GM23338 (cell line): ENCODE measurements around the gene DNAH11. TPM values are rescaled to one million over a fixed set of nuclear protein-coding genes. Genes with fewer than 3 reads are reported as not detected.

ENCODE experiments used
- ATAC-seq: fragments of 200-7000 bp; cut with Tn5 transposase; 3 replicates; pipeline ENCODE4 v1.9.1; 2020
- DNase-seq: peaks from one replicate; pipeline ENCODE4 v3.0.0-alpha.2; 2015; ENCODE audit warnings: low spot score
- H2AFZ ChIP-seq: fragments of 200-600 bp; sonication (generic); 2 replicates; pipeline ENCODE4 v1.8.0; 2016; ENCODE audit warnings: antibody characterized with exemption, mild to moderate bottlenecking, moderate library complexity
- H3F3A ChIP-seq: fragments of 200-600 bp; sonication (generic); replicated peaks from 2 replicates; pipeline ENCODE4 v1.8.0; 2017; ENCODE audit warnings: antibody characterized with exemption, mixed run types, low read depth
- H3K27ac ChIP-seq: fragments of 200-600 bp; sonication (generic); 2 replicates; pipeline ENCODE4 v1.6.1; 2016; ENCODE audit warnings: low read depth
- H3K27me3 ChIP-seq: fragments of 200-600 bp; sonication (generic); 2 replicates; pipeline ENCODE4 v1.8.0; 2016; ENCODE audit warnings: mild to moderate bottlenecking, mixed run types, moderate library complexity; ENCODE audit not compliant: insufficient read depth
- H3K36me3 ChIP-seq: fragments of 200-600 bp; sonication (generic); 2 replicates; pipeline ENCODE4 v1.8.0; 2016; ENCODE audit warnings: mild to moderate bottlenecking; ENCODE audit not compliant: insufficient read depth
- H3K4me1 ChIP-seq: fragments of 200-600 bp; sonication (generic); 2 replicates; pipeline ENCODE4 v1.8.0; 2016; ENCODE audit warnings: mild to moderate bottlenecking, moderate library complexity; ENCODE audit not compliant: insufficient read depth
- H3K4me2 ChIP-seq: fragments of 200-600 bp; sonication (generic); 2 replicates; pipeline ENCODE4 v1.7.1; 2017; ENCODE audit warnings: mixed run types
- H3K4me3 ChIP-seq: fragments of 200-600 bp; sonication (generic); 2 replicates; pipeline ENCODE4 v1.6.1; 2016; ENCODE audit warnings: mixed run types
- H3K79me2 ChIP-seq: fragments of 200-600 bp; sonication (generic); replicated peaks from 2 replicates; pipeline ENCODE4 v1.8.0; 2017; ENCODE audit warnings: mild to moderate bottlenecking; ENCODE audit not compliant: insufficient read depth
- H3K9me2 ChIP-seq: fragments of 200-600 bp; sonication (generic); 2 replicates; pipeline ENCODE4 v1.8.0; 2017; ENCODE audit not compliant: insufficient read depth
- H4K20me1 ChIP-seq: fragments of 200-600 bp; sonication (generic); replicated peaks from 2 replicates; pipeline ENCODE4 v1.8.0; 2017; ENCODE audit warnings: mild to moderate bottlenecking; ENCODE audit not compliant: insufficient read depth
- H3K27ac Mint-ChIP-seq: 2 replicates; pipeline ENCODE4 v1.8.0; 2020; ENCODE audit warnings: inconsistent platforms, mild to moderate bottlenecking, moderate library complexity, mixed read lengths
- H3K27me3 Mint-ChIP-seq: 3 replicates; pipeline ENCODE4 v1.8.0; 2022; ENCODE audit warnings: low read depth, mild to moderate bottlenecking, moderate library complexity, mixed read lengths, inconsistent platforms; ENCODE audit not compliant: insufficient read depth, poor library complexity
- H3K36me3 Mint-ChIP-seq: 3 replicates; pipeline ENCODE4 v1.8.0; 2021; ENCODE audit warnings: low read depth, mild to moderate bottlenecking, inconsistent platforms, moderate library complexity, mixed read lengths
- H3K4me1 Mint-ChIP-seq: 3 replicates; pipeline ENCODE4 v1.8.0; 2020; ENCODE audit warnings: mild to moderate bottlenecking, inconsistent platforms, mixed read lengths
- H3K4me3 Mint-ChIP-seq: 3 replicates; pipeline ENCODE4 v1.8.0; 2021; ENCODE audit warnings: moderate library complexity, mild to moderate bottlenecking, inconsistent platforms, mixed read lengths
- H3K9me3 Mint-ChIP-seq: 3 replicates; pipeline ENCODE4 v1.8.0; 2020; ENCODE audit warnings: moderate library complexity, mild to moderate bottlenecking, inconsistent platforms, mixed read lengths
- CREB1 ChIP-seq: fragments of 250-450 bp; sonication (Bioruptor Pico); IDR thresholded peaks from 2 replicates; pipeline ENCODE4 v1.5.0; 2020; ENCODE audit warnings: low read depth, mild to moderate bottlenecking, moderate library complexity
- CTCF ChIP-seq, 2 experiments: fragments of 200-600 bp in 1 of 2; sonication (generic) in 1 of 2; conservative IDR thresholded peaks; 2 replicates each; pipeline versions ENCODE4 v1.5.1 to v1.6.1; 2016 to 2017; ENCODE audit warnings: antibody characterized with exemption in 2 of 2, low read depth in 2 of 2, mild to moderate bottlenecking in 2 of 2, moderate library complexity in 1 of 2
- ETS1 ChIP-seq: IDR thresholded peaks from 2 replicates; pipeline ENCODE4 v1.6.1; 2016; ENCODE audit warnings: antibody characterized with exemption
- ZNF114 ChIP-seq: fragments of 250-450 bp; sonication (Bioruptor Pico); IDR thresholded peaks from 2 replicates; pipeline ENCODE4 v1.5.0; 2020; ENCODE audit warnings: mild to moderate bottlenecking, moderate library complexity
- ZNF331 ChIP-seq: fragments of 250-450 bp; sonication (Bioruptor Pico); IDR thresholded peaks from 2 replicates; pipeline ENCODE4 v1.5.0; 2020; ENCODE audit warnings: low read depth, mild to moderate bottlenecking, moderate library complexity
- ZNF462 ChIP-seq: fragments of 250-450 bp; sonication (Bioruptor Pico); IDR thresholded peaks from 2 replicates; pipeline ENCODE4 v1.5.0; 2020; ENCODE audit warnings: mild to moderate bottlenecking, moderate library complexity
- polyA plus RNA-seq: library from polyadenylated mRNA; unstranded; fragments of >200 nt; fragmentation: Nextera tagmentation; extraction: Ambion mirVana; gene quantifications from 2 replicates; pipeline ENCODE4 v1.2.1, GENCODE V29; 2016
- total RNA-seq: library from RNA; depleted of rRNA; stranded (reverse); fragments of >200 nt; shearing (Covaris generic); gene quantifications from 2 replicates; pipeline ENCODE4 v1.2.3, GENCODE V29; 2014

DNAH11 gene
- total and polyA plus RNA-seq, 2 experiments from 2014 or later: 9.3 TPM

GRCh38 chr7:21778953-21779352 is 236.1 kb downstream of the DNAH11 start:
- Histone ChIP-seq H3F3A (0 out of 2 replicates have a peak, but pooled peaks cover 4% of the 10 kb centered on the region), H3K4me1 (peaks cover 16% of the 10 kb centered on the region), H3K79me2 (no peaks in the 10 kb centered on the region), H2AFZ (no peak overlapping the region), H4K20me1 (no peaks in the 10 kb centered on the region), H3K27ac (no peak overlapping the region), H3K9me2 (peaks cover 3% of the 10 kb centered on the region; the same call in 1 of the 2 replicates), H3K4me2 (no peak overlapping the region), H3K4me3 (no peak overlapping the region), H3K36me3 (no peaks in the 10 kb centered on the region), H3K27me3 (no peaks in the 10 kb centered on the region)
- Mint-ChIP-seq H3K4me1 (peaks cover 31% of the 10 kb centered on the region), H3K27ac (no peak overlapping the region), H3K4me3 (no peak overlapping the region), H3K36me3 (peaks cover 3% of the 10 kb centered on the region; the same call in 1 of the 3 replicates), H3K9me3 (no peaks in the 10 kb centered on the region; the same call in 2 of the 3 replicates), H3K27me3 (no peaks in the 10 kb centered on the region)
- no peak for TF ChIP-seq CTCF (conservative IDR thresholded peaks at IDR 0.05; ENCODE audit: low read depth in 2 of 2)
- no peak for TF ChIP-seq CREB1 (CRISPR knock-in tag)
- ATAC-seq (no peak), DNase-seq (no peak)

GRCh38 chr7:21782996-21783395 is 240.2 kb downstream of the DNAH11 start:
- Histone ChIP-seq H3K4me3 (no peak overlapping the region), H4K20me1 (no peaks in the 10 kb centered on the region), H3K79me2 (no peaks in the 10 kb centered on the region), H3K36me3 (no peaks in the 10 kb centered on the region), H3K4me2 (no peak overlapping the region), H3K4me1 (no peaks in the 10 kb centered on the region), H3K27ac (no peak overlapping the region), H3K9me2 (no peaks in the 10 kb centered on the region), H3F3A (no peaks in the 10 kb centered on the region), H3K27me3 (no peaks in the 10 kb centered on the region), H2AFZ (no peak overlapping the region)
- Mint-ChIP-seq H3K4me3 (no peak overlapping the region), H3K27me3 (no peaks in the 10 kb centered on the region), H3K27ac (no peak overlapping the region), H3K4me1 (peaks cover 18% of the 10 kb centered on the region), H3K36me3 (no peaks in the 10 kb centered on the region), H3K9me3 (no peaks in the 10 kb centered on the region)
- no peak for ATAC-seq
- TF ChIP-seq ZNF114 (CRISPR knock-in tag) (no peak), ETS1 (no peak), ZNF331 (CRISPR knock-in tag) (no peak), ZNF462 (CRISPR knock-in tag) (no peak)
- DNase-seq: no peak
